NCI-H748 (cell line): ENCODE data around the gene LRPAP1.
"Not testable (repeated sequence)": the region's sequence is repeated elsewhere in the genome, so short reads cannot be mapped to it uniquely, and the experiment has no call there.

ENCODE experiments used
- DNase-seq: peaks from one replicate; lab custom pipeline; 2025; ENCODE audit not compliant: unreplicated experiment; lab: John Stamatoyannopoulos, UW

Gene LRPAP1

DNA sequence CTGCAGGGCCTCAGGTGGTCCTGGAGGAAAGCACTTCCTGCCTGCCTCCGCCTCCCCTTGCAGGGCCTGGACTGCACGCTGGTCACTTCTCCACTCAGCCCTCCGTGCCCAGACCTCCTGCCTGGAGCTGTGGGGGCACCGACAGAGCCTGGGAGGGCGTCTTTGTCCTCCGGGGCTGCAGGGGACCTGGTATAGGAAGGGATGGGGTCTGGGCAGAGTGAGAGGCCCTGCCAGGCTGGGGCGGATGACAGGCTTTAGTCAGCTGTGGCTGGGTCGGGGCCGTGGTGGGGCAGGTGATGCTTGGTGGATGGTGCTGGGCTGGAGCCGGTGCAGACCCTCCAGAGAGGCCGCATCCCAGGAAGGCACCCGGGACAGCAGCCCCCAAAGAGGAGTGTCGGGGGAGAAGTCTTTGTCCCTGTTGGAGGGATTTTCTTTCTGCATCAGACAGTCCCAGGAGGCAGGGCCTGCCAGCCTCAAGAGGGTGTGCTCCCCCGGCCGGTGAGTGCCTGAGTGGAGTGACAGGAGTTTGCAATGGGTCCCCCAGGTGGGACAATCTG is 67.8 kb downstream of the LRPAP1 start:
- no peak for DNase-seq

DNA sequence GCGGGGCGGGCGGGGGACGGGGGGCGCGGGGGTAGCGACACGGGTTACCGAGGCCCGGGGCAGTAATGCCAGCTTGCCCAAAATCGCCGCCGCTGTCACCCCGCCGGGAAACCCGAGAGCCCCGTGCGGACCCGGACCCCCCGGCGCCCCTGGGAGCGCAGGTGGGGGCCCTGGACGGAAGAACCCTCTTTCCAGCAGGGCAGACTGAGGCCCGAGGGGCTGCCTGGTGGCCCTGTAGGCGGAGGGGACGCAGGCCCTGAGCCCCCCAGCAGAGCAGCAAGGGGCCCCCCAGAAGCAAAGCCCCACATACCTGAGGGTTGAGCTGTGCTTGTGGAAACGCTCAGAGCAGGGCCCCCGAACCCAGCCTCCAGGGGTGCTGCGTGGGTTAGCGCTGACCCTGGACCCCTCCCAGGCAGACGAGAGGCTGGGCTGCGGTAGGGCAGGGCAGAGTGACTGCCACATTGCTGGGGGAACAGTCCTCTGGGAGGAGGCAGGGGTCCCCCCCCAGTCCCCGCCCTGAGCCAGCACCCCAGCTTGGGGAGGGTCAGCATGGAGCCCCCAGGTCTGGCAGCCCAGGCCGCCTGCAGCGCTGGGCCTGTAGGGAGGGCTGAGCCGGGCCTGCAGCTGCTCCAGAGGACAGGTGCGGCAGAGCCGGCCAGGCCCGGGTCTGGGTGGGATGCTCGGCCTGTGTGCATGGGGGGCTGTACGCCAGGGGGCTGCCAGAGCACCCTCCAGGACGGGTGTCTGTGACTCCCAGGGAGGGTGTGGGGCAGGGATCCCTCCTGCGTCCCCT is 68.5 kb downstream of the LRPAP1 start:
- DNase-seq: no peak

DNA sequence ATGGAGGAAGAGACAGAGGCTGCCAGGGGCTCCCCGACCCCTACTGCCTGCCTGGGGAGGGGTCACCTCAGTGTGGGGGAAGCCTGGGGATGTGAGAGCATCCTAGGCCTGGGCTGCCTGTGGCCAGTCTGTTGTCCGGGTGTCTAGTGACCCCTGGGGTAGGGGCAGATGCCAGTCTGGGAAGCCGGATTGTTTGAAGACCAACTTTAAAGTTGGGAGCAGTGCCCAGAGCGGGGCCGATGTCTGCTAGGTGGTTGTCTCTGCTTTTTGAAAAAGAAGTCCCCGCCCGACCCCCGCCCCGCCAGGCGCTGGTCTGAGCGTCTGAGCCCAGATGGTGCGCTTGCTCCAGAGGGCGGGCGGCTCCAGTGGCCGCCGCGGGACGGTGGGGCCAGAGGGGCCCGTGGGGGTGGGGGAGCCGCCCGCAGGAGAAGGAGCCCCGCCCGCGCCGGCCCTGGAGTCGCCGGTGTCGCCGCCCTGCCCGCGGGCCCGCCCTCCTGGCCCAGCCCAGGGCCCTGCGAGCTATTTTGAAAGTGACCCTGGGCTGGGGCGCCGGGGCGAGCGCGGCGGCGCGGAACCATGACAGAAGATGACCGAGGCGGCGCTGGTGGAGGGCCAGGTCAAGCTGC is 69.3 kb downstream of the LRPAP1 start, which contains the start of gene DOK7:
TSS of gene DOK7 (plus strand) at position 517 of the 626 bp plus-strand sequence. CDS start at position 587, 70 bp downstream.
- no peak for DNase-seq

DNA sequence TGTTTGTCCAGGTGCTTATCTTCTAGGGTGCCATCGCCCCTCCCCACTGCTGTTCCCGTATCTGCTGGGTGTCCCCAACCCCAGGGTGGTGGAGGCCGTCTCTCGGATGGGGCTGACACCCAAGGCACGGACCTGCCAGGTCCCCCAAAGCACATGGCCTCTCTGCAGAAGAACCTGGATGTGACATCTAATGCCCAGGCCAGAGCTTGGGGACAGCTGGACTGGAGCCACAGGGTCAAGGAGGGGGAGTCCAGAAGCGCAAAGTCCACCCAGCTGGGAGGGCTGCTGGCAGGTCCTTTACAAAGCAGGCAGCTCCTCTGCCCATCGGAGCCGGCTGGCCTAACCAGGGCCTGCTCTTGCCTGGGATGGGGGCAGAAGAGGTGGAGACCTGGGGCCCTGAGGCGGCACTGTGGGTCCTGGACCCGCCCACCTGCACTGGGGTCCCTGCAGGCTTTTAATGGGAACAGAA is 69.9 kb downstream of the LRPAP1 start:
- DNase-seq: no peak

DNA sequence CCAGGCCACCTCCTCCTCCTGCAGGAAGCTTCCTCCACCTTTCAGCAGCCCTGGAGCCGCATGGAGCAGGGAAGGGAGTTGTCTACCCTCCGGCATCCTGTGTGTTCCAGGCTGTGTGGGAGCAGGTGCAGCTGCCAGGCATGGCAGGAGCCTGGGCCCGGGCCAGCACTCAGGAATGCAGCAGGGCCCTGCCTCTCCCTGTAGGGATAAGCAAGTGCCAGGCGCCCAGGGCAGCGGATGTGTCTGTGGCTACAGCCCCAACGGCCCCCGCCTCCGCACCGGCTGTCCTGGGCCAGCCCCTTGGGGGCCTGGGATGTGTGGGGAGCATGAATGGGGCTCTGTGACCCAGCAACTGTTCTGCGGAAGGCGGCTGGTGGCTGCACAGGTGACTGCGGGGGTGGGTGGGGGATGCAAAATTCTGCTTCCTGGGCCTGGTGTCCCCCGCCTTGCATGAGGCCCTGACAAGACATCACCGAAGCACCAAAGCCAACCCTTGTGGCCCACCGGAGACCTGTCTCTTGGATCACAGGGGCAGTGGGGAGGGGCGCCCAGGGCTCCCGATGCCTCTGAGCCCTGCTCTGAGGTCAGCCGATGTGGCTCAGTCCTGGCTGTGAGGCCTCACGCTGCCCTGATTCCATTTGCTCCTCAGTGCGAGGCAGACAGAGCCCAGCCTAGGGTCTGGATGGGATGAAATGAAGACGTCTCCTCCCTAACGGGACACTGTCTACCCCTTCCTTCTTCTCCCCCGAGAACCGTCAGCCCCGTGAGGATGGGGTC is 70.5 kb downstream of the LRPAP1 start:
- no peak for DNase-seq

DNA sequence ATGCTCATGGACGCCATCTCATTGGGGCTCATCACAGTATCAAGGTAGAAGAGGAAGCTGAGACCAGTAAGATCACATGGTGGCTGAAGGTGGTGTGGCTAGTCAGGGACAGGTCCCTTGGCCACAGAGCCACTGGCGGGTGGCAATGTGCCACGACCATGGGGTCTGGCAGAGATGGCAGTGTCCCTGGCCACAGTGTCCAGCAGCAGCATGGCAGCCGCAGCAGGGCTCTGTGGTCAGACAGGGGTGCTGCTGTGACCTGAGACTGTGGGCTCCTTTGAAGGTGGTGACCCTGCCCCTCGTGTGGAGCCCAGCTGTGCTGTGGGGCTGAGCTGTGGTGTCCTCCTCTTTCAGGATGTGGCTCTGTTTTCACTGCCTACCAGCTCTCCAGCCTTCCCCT is 71.3 kb downstream of the LRPAP1 start:
- no peak for DNase-seq

DNA sequence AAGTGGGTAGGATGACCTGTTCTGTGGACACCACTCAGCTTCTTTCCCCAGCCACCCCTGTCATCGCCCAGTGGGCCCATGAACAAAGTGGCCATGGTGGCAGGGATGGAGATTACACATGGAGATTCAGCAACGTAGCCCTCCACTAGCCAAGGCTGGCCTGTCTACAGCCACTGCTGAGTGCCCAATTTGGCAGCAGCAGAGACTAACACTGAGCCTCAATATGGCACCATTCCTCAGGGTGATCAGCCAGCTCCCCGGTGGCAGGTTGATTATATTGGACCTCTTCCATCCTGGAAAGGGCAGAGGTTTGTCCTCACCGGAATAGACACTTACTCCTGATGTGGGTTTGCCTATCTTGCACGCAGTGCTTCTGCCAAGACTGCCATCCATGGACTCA is 73.1 kb downstream of the LRPAP1 start:
- DNase-seq: not testable (repeated sequence)

DNA sequence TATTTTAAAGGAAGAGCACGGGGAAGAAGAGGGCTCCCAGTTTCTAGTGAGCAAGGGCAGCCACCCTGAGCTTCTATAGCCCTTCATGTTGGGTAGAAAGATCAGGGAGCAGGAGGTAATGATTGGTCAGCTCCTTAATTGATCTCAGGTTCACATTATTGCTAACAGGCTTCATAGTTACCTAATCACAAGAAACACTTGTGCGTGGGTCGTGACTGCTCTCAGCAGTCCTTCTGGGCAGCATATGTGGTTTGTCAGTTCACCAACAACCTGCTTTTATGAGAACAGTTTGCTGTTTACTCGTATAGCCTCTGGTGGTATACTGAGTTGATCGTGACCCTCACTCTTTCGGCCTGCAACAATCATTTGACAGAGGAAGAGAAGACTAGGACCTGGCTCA is 73.9 kb downstream of the LRPAP1 start:
- no peak for DNase-seq

DNA sequence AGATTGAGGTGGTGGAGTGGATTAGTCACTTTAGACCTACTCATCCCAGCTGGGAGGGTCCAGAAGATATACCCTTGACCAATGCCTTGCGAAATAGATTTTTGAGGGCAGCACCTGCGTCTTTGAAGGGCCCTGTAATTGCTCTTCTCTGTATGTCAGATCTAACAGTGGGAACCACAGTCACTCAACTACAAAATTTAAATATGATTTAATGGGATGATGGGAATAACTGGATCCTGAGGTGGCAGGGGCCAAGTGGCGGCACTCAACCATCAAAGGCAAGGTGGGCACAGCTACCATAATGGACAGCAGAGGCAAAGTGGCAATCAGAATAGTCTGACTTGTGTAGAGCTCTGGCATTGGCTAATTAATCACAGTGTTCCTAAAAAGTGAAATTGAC is 76.6 kb downstream of the LRPAP1 start:
- not testable (repeated sequence) for DNase-seq
